Activated T-helper 1 cell treated with anti-CD3 and anti-CD28 coated beads, Interleukin-2, amount 50 U/mL, for 16 hours (primary cell): Measurements from ENCODE around the gene FAM228A.

ENCODE experiments used
- DNase-seq, 2 donors: peaks; one replicate each; pipeline ENCODE4 v3.0.0-alpha.2; 2020; ENCODE audit warnings: low read depth in 1 of 2, low spot score in 1 of 2

Gene FAM228A

DNA sequence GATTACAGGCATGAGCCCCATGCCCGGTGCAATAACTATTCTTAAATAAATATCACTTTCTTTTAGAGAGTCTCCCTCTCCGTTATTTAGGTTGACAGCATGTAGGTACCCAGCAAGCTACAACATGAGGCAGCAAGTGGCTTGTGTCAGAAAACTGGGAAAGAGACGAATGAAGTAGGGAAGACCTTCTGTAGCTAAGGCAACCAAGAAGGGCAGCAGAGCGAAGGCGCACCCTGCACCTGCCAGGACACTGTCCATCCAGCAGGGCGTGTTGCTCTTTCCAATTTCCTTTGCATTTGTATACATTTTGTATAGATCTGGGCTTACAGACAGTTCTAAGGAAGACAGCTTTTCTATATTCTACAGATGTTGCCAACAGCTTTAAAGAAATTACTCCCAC lies 48.1 kb downstream of the FAM228A start:
- no peak for DNase-seq

- DNase-seq: no peak
These were observed 50.8 kb downstream of the FAM228A start for GRCh38 chr2:24225499-24226242.

DNA sequence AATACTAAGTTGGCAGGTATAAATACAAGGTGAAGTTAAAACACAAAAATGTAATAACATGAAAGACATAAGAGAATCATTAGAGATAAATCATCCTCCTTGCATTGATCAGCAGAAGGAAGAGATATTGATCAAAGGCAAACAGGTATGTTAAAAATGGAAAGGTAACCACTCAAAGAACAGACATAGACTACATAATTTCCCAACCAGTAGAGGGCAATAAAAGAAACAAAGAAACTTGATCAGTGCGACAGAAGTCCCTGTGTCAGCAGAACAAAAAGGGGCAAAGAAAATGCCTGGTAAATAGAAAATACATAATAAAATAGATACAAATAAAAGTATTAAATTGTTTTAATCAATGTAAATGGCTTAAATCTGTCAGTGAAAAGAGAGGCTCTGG lies 53.6 kb downstream of the FAM228A start:
- no peak for DNase-seq

DNA sequence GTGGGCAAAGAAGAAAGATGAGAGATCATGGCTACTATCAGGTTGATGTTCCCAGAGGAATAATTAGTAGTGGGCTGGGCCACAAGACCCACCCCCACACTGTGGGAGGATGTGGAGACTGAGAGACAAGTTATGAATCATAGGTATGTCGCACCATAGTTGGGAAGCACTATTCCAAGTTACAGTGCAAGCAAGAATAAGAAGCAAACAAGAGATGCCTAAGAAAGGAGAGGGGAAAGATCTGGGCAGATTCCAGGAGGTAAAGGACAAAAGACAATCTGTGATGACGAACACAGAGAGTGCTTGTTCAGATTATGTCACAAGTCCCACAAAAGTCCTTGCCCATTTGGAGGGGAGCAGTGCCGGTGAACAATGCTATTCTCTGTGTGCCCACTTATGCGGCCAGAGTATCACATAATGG lies 56.6 kb downstream of the FAM228A start:
- no peak for DNase-seq

DNA sequence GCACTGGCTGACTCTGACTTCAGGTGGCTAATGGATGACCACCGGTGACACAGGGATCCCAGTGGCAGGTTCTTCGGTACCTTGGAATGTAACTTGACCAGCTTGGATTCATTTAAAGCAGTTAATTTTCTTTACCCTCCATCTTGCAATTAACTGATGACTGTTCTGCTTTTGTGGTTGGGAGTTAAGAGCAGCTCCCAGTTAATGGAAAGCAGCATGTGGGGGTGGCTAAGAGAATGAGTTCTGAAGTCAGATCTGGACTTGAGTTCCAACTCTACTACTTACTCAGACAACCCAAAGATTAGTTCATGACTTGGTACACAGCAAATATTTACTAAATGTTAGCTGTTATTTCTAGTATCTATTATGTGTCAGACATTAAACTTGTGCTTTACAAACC lies 58.5 kb downstream of the FAM228A start:
- DNase-seq: no peak

DNA sequence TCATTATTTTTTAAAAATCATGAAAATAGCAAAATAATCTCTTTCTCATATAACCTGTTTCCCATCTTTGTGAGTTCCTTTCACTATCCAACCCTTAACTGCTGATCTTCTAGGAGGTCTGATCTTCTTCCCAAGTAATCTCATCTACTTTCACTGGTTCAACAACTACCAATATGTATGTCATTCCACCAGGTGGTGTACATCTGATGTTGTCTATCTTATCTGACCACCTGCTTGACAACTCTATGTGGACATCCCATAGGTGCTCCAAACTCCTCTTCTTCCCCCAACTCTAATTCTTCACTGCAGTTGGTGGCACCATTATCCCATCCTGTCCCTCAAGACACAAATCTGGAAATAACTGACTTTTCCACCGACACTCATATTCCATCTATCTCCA lies 62.5 kb downstream of the FAM228A start:
- no peak for DNase-seq

GRCh38 chr2:24238158-24238557 lies 63.3 kb downstream of the FAM228A start:
- DNase-seq: no peak

- no peak for DNase-seq
These were observed 64.7 kb downstream of the FAM228A start for GRCh38 chr2:24239553-24239952.
